CD4-positive, alpha-beta T cell (primary cell): ENCODE measurements around the gene STIMATE. TPM values are rescaled to one million over a fixed set of nuclear protein-coding genes. Genes with fewer than 3 reads are reported as not detected.

ENCODE experiments used
- ATAC-seq: fragments of 200-7000 bp; cut with Tn5 transposase; one replicate; pipeline ENCODE4 v1.10.0; 2022; ENCODE audit warnings: mild to moderate bottlenecking; ENCODE audit not compliant: poor library complexity
- CTCF ChIA-PET: fragments of 350-600 bp; sonication (Branson Sonifier 250); formaldehyde crosslinking; loops from one replicate; lab custom pipeline; 2021; ENCODE audit warnings: antibody characterized with exemption, inconsistent platforms; lab: Charles Lee
- POLR2A ChIA-PET: fragments of 350-600 bp; sonication (Branson Sonifier 250); formaldehyde crosslinking; loops from one replicate; lab custom pipeline; 2021; ENCODE audit warnings: antibody characterized with exemption, inconsistent platforms; lab: Charles Lee
- DNase-seq, 14 experiments: peaks; one replicate each; pipeline ENCODE4 v3.0.0-alpha.2; 2013 to 2020; ENCODE audit warnings: mixed read lengths in 2 of 14
- H3K27ac ChIP-seq, 2 donors: one replicate each; pipeline versions ENCODE4 v1.5.1 to v1.7.0; 2013; ENCODE audit warnings: low read length in 2 of 2, low read depth in 1 of 2, mild to moderate bottlenecking in 1 of 2
- H3K27me3 ChIP-seq, 2 experiments: 1 replicate in 1 of 2; 2 replicates in 1 of 2; pipeline versions ENCODE4 v1.6.1 to v1.7.0; 2013; ENCODE audit warnings: low read length in 2 of 2, control low read depth in 1 of 2, mild to moderate bottlenecking in 1 of 2, moderate library complexity in 1 of 2; ENCODE audit not compliant: insufficient read depth in 2 of 2, control insufficient read depth in 1 of 2
- H3K36me3 ChIP-seq: one replicate; pipeline ENCODE4 v1.6.1; 2013; ENCODE audit warnings: low read length, control low read depth; ENCODE audit not compliant: insufficient read depth
- H3K4me1 ChIP-seq: one replicate; pipeline ENCODE4 v1.6.1; 2013; ENCODE audit warnings: low read length, control low read depth; ENCODE audit not compliant: insufficient read depth
- H3K4me3 ChIP-seq: one replicate; pipeline ENCODE4 v1.5.1; 2013; ENCODE audit warnings: mild to moderate bottlenecking, low read length, moderate library complexity
- H3K9me3 ChIP-seq, 2 experiments: 1 replicate in 1 of 2; 2 replicates in 1 of 2; pipeline versions ENCODE4 v1.6.1 to v1.7.0; 2013; ENCODE audit warnings: low read length in 2 of 2, mild to moderate bottlenecking in 2 of 2, control low read depth in 1 of 2, moderate library complexity in 1 of 2; ENCODE audit not compliant: control insufficient read depth in 1 of 2, insufficient read depth in 1 of 2
- H3K27ac Mint-ChIP-seq: one replicate; pipeline ENCODE4 v1.8.0; 2020; ENCODE audit warnings: mixed read lengths
- H3K27me3 Mint-ChIP-seq: one replicate; pipeline ENCODE4 v1.8.0; 2021; ENCODE audit warnings: mixed read lengths
- H3K36me3 Mint-ChIP-seq: one replicate; pipeline ENCODE4 v1.8.0; 2021; ENCODE audit warnings: low read depth, mixed read lengths
- H3K4me1 Mint-ChIP-seq: one replicate; pipeline ENCODE4 v1.8.0; 2021; ENCODE audit warnings: low read depth, mixed read lengths
- H3K4me3 Mint-ChIP-seq: one replicate; pipeline ENCODE4 v1.8.0; 2020; ENCODE audit warnings: mild to moderate bottlenecking, mixed read lengths
- H3K9me3 Mint-ChIP-seq: one replicate; pipeline ENCODE4 v1.8.0; 2020; ENCODE audit warnings: mixed read lengths
- intact Hi-C, 2 experiments: fragments of 100-400 bp; cut with DNase I in 1 of 2; cut with micrococcal nuclease in 1 of 2; formaldehyde crosslinking; loops; one replicate each; pipeline versions ENCODE4 v1.15.1 to v1.9.0; 2023 to 2025; cut with DNase I, micrococcal nuclease
- total RNA-seq, 174 experiments: library from RNA in 2 of 174; stranded (reverse) in 2 of 174; gene quantifications; one replicate each; pipeline ENCODE4 v1.2.3 and lab custom pipeline; 2021 to 2026
- TF ChIP-seq, protein P1 (sequence below): fragments of 200-600 bp; IDR thresholded peaks from one replicate; pipeline ENCODE4 v1.8.0; 2022; ENCODE audit warnings: antibody characterized with exemption, mild to moderate bottlenecking

Gene STIMATE
- total RNA-seq, 2 experiments from 2014 or later, result 39.8 to 42.6 TPM

DNA sequence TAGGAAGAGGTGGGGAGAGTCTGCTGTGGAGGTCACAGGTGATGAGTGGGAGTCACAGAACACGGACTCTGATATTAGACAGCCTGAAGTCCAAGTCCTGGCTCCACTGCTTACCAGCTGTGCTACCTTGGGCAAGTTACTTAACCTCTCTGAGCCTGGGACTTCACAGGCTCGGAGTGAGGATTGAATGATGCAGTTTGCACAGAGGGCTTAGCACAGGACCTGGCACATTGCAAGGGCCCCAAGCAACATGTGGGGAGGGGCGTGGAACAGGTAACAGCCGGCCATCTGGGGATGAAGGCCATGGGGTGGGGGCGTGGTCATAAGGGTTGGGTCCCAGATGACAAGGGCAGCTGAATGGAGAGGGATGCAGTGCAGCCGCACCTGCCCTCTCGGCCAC is 107.0 kb downstream of the STIMATE start:
- H3K36me3 Mint-ChIP-seq, result no peaks in the 10 kb centered on the region
- ChIA-PET CTCF (no interaction called here), POLR2A (no interaction called here)
- H3K27me3 ChIP-seq, result no peaks in the 10 kb centered on the region
- H3K27ac ChIP-seq, result no peak overlapping the region
- H3K9me3 ChIP-seq, result no peaks in the 10 kb centered on the region
- H3K4me3 Mint-ChIP-seq, result no peak overlapping the region
- H3K36me3 ChIP-seq, result no peaks in the 10 kb centered on the region
- DNase-seq (no peak), ATAC-seq (no peak)
- H3K27me3 Mint-ChIP-seq, result no peaks in the 10 kb centered on the region
- H3K9me3 Mint-ChIP-seq, result no peaks in the 10 kb centered on the region
- no peak overlapping the region for H3K27ac Mint-ChIP-seq
- intact Hi-C loops, result no loop called here
- TF ChIP-seq, protein P1, sequence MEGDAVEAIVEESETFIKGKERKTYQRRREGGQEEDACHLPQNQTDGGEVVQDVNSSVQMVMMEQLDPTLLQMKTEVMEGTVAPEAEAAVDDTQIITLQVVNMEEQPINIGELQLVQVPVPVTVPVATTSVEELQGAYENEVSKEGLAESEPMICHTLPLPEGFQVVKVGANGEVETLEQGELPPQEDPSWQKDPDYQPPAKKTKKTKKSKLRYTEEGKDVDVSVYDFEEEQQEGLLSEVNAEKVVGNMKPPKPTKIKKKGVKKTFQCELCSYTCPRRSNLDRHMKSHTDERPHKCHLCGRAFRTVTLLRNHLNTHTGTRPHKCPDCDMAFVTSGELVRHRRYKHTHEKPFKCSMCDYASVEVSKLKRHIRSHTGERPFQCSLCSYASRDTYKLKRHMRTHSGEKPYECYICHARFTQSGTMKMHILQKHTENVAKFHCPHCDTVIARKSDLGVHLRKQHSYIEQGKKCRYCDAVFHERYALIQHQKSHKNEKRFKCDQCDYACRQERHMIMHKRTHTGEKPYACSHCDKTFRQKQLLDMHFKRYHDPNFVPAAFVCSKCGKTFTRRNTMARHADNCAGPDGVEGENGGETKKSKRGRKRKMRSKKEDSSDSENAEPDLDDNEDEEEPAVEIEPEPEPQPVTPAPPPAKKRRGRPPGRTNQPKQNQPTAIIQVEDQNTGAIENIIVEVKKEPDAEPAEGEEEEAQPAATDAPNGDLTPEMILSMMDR, result no peak
- no peak overlapping the region for H3K4me3 ChIP-seq
- H3K4me1 Mint-ChIP-seq, result no peaks in the 10 kb centered on the region
- H3K4me1 ChIP-seq, result no peaks in the 10 kb centered on the region

DNA sequence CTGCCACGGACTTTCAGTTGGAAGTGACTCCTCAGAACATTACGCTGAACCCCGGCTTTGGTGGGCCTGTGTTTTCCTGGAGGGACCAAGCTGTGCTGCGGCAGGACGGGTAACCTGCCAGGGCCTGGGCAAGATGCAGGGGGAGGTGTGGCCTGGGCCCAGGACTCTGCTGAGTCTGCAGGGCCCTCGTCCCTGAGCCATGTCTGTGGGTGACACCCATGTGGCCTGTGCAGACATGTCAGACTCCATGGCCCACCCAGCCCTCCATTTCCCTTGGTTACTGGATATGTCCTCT is 107.7 kb downstream of the STIMATE start:
- CTCF ChIA-PET, result no interaction called here

DNA sequence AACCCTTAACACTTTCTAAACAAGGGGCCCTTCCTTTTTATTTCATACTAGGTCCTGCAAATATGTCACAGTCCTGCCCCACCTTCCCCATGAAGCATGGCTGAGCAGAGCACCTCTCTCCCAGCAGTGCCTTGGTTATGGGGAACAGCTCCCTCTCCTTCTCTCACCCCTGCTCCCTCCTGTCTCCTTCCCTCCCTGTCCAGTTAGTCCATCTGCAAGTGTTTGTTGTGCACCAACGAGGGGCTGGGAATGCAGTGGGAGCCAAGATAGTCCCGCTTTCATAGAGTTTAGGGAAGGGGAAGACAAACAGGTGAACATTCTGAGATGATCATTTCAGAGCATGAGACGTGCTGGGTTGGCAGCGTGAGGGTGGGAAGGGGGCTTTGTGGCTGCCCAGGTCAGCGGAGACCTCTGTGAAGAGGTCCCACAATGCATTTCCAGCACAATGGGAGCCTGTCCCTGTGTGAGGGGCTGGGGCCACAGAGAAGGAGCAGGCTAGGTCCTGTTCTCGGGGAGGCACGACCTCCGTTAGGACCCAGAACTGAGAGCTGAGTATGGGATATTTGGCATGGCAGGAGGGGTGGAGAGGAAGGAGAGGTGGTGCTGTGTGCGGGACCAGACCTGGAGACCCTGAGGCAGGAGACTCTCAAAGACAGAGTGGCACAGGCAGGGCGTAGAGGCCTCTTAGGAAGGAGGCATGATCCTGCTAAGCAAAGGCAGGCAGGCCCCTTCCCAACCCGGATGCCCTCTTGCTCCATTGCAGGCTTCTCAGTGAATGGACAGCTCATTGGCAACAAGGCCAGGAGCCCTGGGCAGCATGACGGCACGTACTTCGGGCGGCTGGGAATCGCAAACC is 108.2 kb downstream of the STIMATE start:
- Mint-ChIP-seq H3K27me3 (no peaks in the 10 kb centered on the region), H3K9me3 (no peaks in the 10 kb centered on the region), H3K36me3 (no peaks in the 10 kb centered on the region), H3K27ac (no peak overlapping the region), H3K4me3 (no peak overlapping the region), H3K4me1 (no peaks in the 10 kb centered on the region)
- Histone ChIP-seq H3K27me3 (no peaks in the 10 kb centered on the region), H3K27ac (no peak overlapping the region), H3K9me3 (no peaks in the 10 kb centered on the region), H3K36me3 (no peaks in the 10 kb centered on the region), H3K4me3 (no peak overlapping the region), H3K4me1 (no peaks in the 10 kb centered on the region)
- ATAC-seq (no peak), DNase-seq (no peak)
- POLR2A ChIA-PET, result no interaction called here
- TF ChIP-seq, protein P1, result no peak
- intact Hi-C loops, result no loop called here
- CTCF ChIA-PET, result no interaction called here

More for the DNA sequence above, 107.7 kb downstream of the STIMATE start:
- Mint-ChIP-seq H3K27me3 (no peaks in the 10 kb centered on the region), H3K9me3 (no peaks in the 10 kb centered on the region), H3K4me3 (no peak overlapping the region), H3K36me3 (no peaks in the 10 kb centered on the region), H3K4me1 (no peaks in the 10 kb centered on the region), H3K27ac (no peak overlapping the region)
- Histone ChIP-seq H3K4me3 (no peak overlapping the region), H3K27ac (no peak overlapping the region), H3K9me3 (no peaks in the 10 kb centered on the region), H3K27me3 (no peaks in the 10 kb centered on the region), H3K4me1 (no peaks in the 10 kb centered on the region), H3K36me3 (no peaks in the 10 kb centered on the region)
- intact Hi-C loops, result no loop called here
- ATAC-seq, result no peak
- POLR2A ChIA-PET, result no interaction called here
- TF ChIP-seq, protein P1, result no peak
- DNase-seq, result no peak
